ELF-1 (cell line): ENCODE results near the gene GALNT18.

Source experiments
- DNase-seq: peaks from one replicate; pipeline ENCODE4 v3.0.0-alpha.2; 2016; ENCODE audit warnings: low read depth, low spot score

The GALNT18 gene

GRCh38 chr11:11436715-11437313 is 185.0 kb downstream of the GALNT18 start:
- no peak for DNase-seq

- peak; percentile 34 for DNase-seq
These were observed 186.2 kb downstream of the GALNT18 start for GRCh38 chr11:11435635-11436034.

GRCh38 chr11:11433960-11434359 is 187.8 kb downstream of the GALNT18 start:
- DNase-seq: no peak

GRCh38 chr11:11432621-11433319 is 189.0 kb downstream of the GALNT18 start:
- no peak for DNase-seq

GRCh38 chr11:11430431-11430830 is 191.4 kb downstream of the GALNT18 start:
- no peak for DNase-seq

- DNase-seq: no peak
These were observed 193.1 kb downstream of the GALNT18 start for GRCh38 chr11:11428714-11429113.

GRCh38 chr11:11427542-11427941 is 194.3 kb downstream of the GALNT18 start:
- DNase-seq: no peak

- DNase-seq: peak; percentile 18
These were observed 194.7 kb downstream of the GALNT18 start for GRCh38 chr11:11427140-11427539.

GRCh38 chr11:11426226-11426952 is 195.4 kb downstream of the GALNT18 start:
- peak; percentile 29 for DNase-seq

- no peak for DNase-seq
These were observed 196.0 kb downstream of the GALNT18 start for GRCh38 chr11:11425806-11426205.

- no peak for DNase-seq
These were observed 197.1 kb downstream of the GALNT18 start for GRCh38 chr11:11424688-11425087.

GRCh38 chr11:11422411-11423128 is 199.2 kb downstream of the GALNT18 start:
- no peak for DNase-seq

- DNase-seq: peak; percentile 17
These were observed 200.3 kb downstream of the GALNT18 start for GRCh38 chr11:11421509-11421908.

- DNase-seq: no peak
These were observed 200.9 kb downstream of the GALNT18 start for GRCh38 chr11:11420899-11421285.

- no peak for DNase-seq
These were observed 201.5 kb downstream of the GALNT18 start for GRCh38 chr11:11420191-11420898.

GRCh38 chr11:11419747-11420146 is 202.1 kb downstream of the GALNT18 start:
- DNase-seq: no peak

GRCh38 chr11:11416917-11417316 is 204.9 kb downstream of the GALNT18 start:
- DNase-seq: no peak

GRCh38 chr11:11416502-11416901 is 205.3 kb downstream of the GALNT18 start:
- no peak for DNase-seq

GRCh38 chr11:11415901-11416300 is 205.9 kb downstream of the GALNT18 start:
- peak; percentile 16 for DNase-seq

GRCh38 chr11:11414996-11415395 is 206.8 kb downstream of the GALNT18 start:
- no peak for DNase-seq

- peak; percentile 39 for DNase-seq
These were observed 208.0 kb downstream of the GALNT18 start for GRCh38 chr11:11413776-11414175.
